Measurements from ENCODE around the gene TAL1. TPM values are rescaled to one million over a fixed set of nuclear protein-coding genes. Genes with fewer than 3 reads are reported as not detected.

TAL1 gene
- total and polyA plus RNA-seq, 2 of the 8 experiments (the other 6 are each of a cell fraction or from before 2014, with no cell fraction given), result 0.09 to 0.15 TPM

GRCh38 chr1:47178020-47178419 lies 54.0 kb downstream of the TAL1 start:
- Histone ChIP-seq H2BK20ac (ENCODE audit: low read length) (no peak overlapping the region), H3K18ac (ENCODE audit: extremely low read depth, low read length) (no peak overlapping the region), H3K27ac (ENCODE audit: low read depth, low read length) (no peak overlapping the region), H2AK5ac (ENCODE audit: low read depth, low read length) (no peak overlapping the region; the same call in 1 of the 2 replicates), H2BK5ac (ENCODE audit: low read depth, low read length) (no peak overlapping the region), H2BK12ac (ENCODE audit: low read depth, low read length) (peak overlapping the region; percentile 31; the same call in 1 of the 2 replicates), H3K4me3 (ENCODE audit: extremely low read depth in 1 of 4, insufficient read depth in 2 of 4, low read depth in 3 of 4, low read length in 4 of 4) (no peak overlapping the region), H3K9ac (replicated peaks in 1 of 4; ENCODE audit: extremely low read depth in 1 of 4, low read depth in 3 of 4, low read length in 3 of 4) (no peak overlapping the region), H3K14ac (ENCODE audit: insufficient read length) (no peak overlapping the region), H2BK120ac (replicated peaks; ENCODE audit: low read depth, low read length) (no peak overlapping the region), H2AFZ (ENCODE audit: low read length) (no peak overlapping the region), H3K4me2 (ENCODE audit: insufficient read depth in 1 of 2, low read depth in 2 of 2, low read length in 2 of 2) (peak overlapping the region in 1 of 2 experiments; percentile 36; a peak in 1 of 4 replicates), H4K20me1 (replicated peaks in 1 of 2; ENCODE audit: control insufficient read depth in 1 of 2, insufficient read depth in 2 of 2, low read length in 2 of 2) (no peaks in the 10 kb centered on the region), H4K8ac (ENCODE audit: extremely low read depth, insufficient read depth, low read length) (peak overlapping the region; percentile 23; the same call in 1 of the 2 replicates), H3K9me3 (ENCODE audit: insufficient read depth in 2 of 2, low read depth in 1 of 2, low read length in 1 of 2) (no peaks in the 10 kb centered on the region), H3K4me1 (replicated peaks in 1 of 4; ENCODE audit: control insufficient read depth in 3 of 4, insufficient read depth in 4 of 4, low read length in 3 of 4) (peaks cover 0 to 10% (median 2%) of the 10 kb centered on the region in 4 experiments; a peak in 4 of 7 replicates), H3K23ac (ENCODE audit: insufficient read length) (no peak overlapping the region), H3K27me3 (replicated peaks in 1 of 4; ENCODE audit: control insufficient read depth in 3 of 4, extremely low read depth in 1 of 4, insufficient read depth in 3 of 4, low read length in 3 of 4) (peaks cover 0 to 13% (median 12%) of the 10 kb centered on the region in 4 experiments; a peak in 5 of 7 replicates), H3K4ac (replicated peaks; ENCODE audit: insufficient read length, low read depth, low read length) (no peak overlapping the region), H3K79me2 (ENCODE audit: control insufficient read depth in 1 of 2, insufficient read depth in 2 of 2, low read length in 2 of 2) (no peaks in the 10 kb centered on the region), H3K56ac (replicated peaks; ENCODE audit: insufficient read length, low read depth, low read length) (no peak overlapping the region), H4K5ac (ENCODE audit: insufficient read length, low read depth, low read length) (no peak overlapping the region), H4K91ac (replicated peaks; ENCODE audit: insufficient read length, low read length) (no peak overlapping the region), H3K23me2 (ENCODE audit: low read depth, low read length) (peaks cover 4% of the 10 kb centered on the region; the same call in 1 of the 2 replicates), H2BK15ac (ENCODE audit: low read length) (no peak overlapping the region; the same call in 1 of the 2 replicates), H3K36me3 (ENCODE audit: control insufficient read depth in 2 of 4, insufficient read depth in 4 of 4, low read length in 3 of 4) (no peaks in the 10 kb centered on the region), H3K79me1 (ENCODE audit: low read depth, low read length) (no peaks in the 10 kb centered on the region)
- 87% methylated on average over 6 of the region's 6 CpGs; no CpG with 5 or more reads in 1 of the 2 experiments for WGBS, 2 experiments (ENCODE audit: extremely low coverage in 1 of 2, insufficient coverage in 1 of 2, insufficient read length in 1 of 2, insufficient replicate concordance in 2 of 2, low coverage in 1 of 2, low lambda C conversion rate in 2 of 2, missing lambda C conversion rate in 1 of 2)
- FAIRE-seq, result no peak
- POLR2A ChIA-PET (ENCODE audit: partially characterized antibody), result interaction anchor here (0.9 to 1.9 kb wide), 4 partner anchors 15 to 136 kb away, joined by 3 to 10 read pairs (median 4); partner anchors contain the start of gene STIL
- CTCF ChIA-PET (ENCODE audit: partially characterized antibody), result interaction anchor here (0.5 to 14.4 kb wide), 21 partner anchors 14 to 457 kb away, joined by 3 to 207 read pairs (median 4); partner anchors contain the start of gene PDZK1IP1
- no peak for DNase-seq (ENCODE audit: low read depth in 1 of 2, low spot score in 2 of 2)
- no peak for TF ChIP-seq ATF2 (IDR thresholded peaks at IDR 0.05; ENCODE audit: low read length)
- TF ChIP-seq SIRT6 (IDR thresholded peaks at IDR 0.05; ENCODE audit: low read length), result no peak
- TF ChIP-seq SP4 (IDR thresholded peaks at IDR 0.05; ENCODE audit: low read length), result no peak
- TF ChIP-seq SRF (IDR thresholded peaks at IDR 0.05; ENCODE audit: low read depth, low read length), result no peak
- no peak for TF ChIP-seq POU5F1 (IDR thresholded peaks at IDR 0.05; ENCODE audit: low read depth, low read length)
- no peak for TF ChIP-seq JUND (IDR thresholded peaks at IDR 0.05; ENCODE audit: low read length)
- TF ChIP-seq FOSL1 (IDR thresholded peaks at IDR 0.05; ENCODE audit: insufficient read depth, low read depth, low read length), result no peak
- no peak for TF ChIP-seq CHD2 (IDR thresholded peaks at IDR 0.05; ENCODE audit: low read length)
- TF ChIP-seq MAFK (IDR thresholded peaks at IDR 0.05; ENCODE audit: low read depth, low read length), result no peak
- TF ChIP-seq POLR2AphosphoS5 (IDR thresholded peaks at IDR 0.05; ENCODE audit: low read depth, low read length), result no peak
- TF ChIP-seq RBBP5 (IDR thresholded peaks at IDR 0.05; ENCODE audit: borderline replicate concordance, low read depth, low read length), result no peak

All from H1 (cell line).